Measurements from ENCODE around the gene LRRC25.

LRRC25 gene

GRCh38 chr19:18424890-18425514 lies 27.6 kb upstream of the LRRC25 start:
- DNase-seq (ENCODE audit: low spot score), result no peak

GRCh38 chr19:18424122-18424889 lies 26.9 kb upstream of the LRRC25 start:
- DNase-seq (ENCODE audit: low spot score), result no peak

GRCh38 chr19:18423258-18424020 lies 26.0 kb upstream of the LRRC25 start:
- DNase-seq (ENCODE audit: low spot score), result no peak

- no peak for DNase-seq (ENCODE audit: low spot score)
Observed at GRCh38 chr19:18422530-18423191, 25.2 kb upstream of the LRRC25 start.

GRCh38 chr19:18421371-18421959 lies 24.0 kb upstream of the LRRC25 start:
- DNase-seq (ENCODE audit: low spot score), result no peak

GRCh38 chr19:18420930-18421329 lies 23.5 kb upstream of the LRRC25 start:
- no peak for DNase-seq (ENCODE audit: low spot score)

GRCh38 chr19:18419699-18420460 lies 22.5 kb upstream of the LRRC25 start:
- no peak for DNase-seq (ENCODE audit: low spot score)

- peak; percentile 70 for DNase-seq (ENCODE audit: low spot score)
Observed at GRCh38 chr19:18419195-18419698, 21.8 kb upstream of the LRRC25 start, which contains the start of gene SSBP4. TSS of gene SSBP4 (plus strand) at chr19:18419398. CDS start at chr19:18419649, 251 bp downstream.

GRCh38 chr19:18418483-18419194 lies 21.2 kb upstream of the LRRC25 start:
- DNase-seq (ENCODE audit: low spot score), result no peak

- no peak for DNase-seq (ENCODE audit: low spot score)
Observed at GRCh38 chr19:18418029-18418482, 20.6 kb upstream of the LRRC25 start.

GRCh38 chr19:18417250-18418028 lies 20.0 kb upstream of the LRRC25 start:
- DNase-seq (ENCODE audit: low spot score), result no peak

- DNase-seq (ENCODE audit: low spot score), result peak; percentile 79
Observed at GRCh38 chr19:18416778-18417249, 19.4 kb upstream of the LRRC25 start.

- no peak for DNase-seq (ENCODE audit: low spot score)
Observed at GRCh38 chr19:18415178-18415867, 17.9 kb upstream of the LRRC25 start.

- no peak for DNase-seq (ENCODE audit: low spot score)
Observed at GRCh38 chr19:18414504-18415177, 17.2 kb upstream of the LRRC25 start.

GRCh38 chr19:18412610-18413239 lies 15.3 kb upstream of the LRRC25 start:
- DNase-seq (ENCODE audit: low spot score), result no peak

GRCh38 chr19:18408053-18408476 lies 10.6 kb upstream of the LRRC25 start:
- no peak for DNase-seq (ENCODE audit: low spot score)

GRCh38 chr19:18406749-18407148 lies 9.3 kb upstream of the LRRC25 start:
- no peak for DNase-seq (ENCODE audit: low spot score)

All from putamen (tissue), 1 donor.